Muscle layer of colon (tissue), 2 donors: ENCODE results near the gene TUBB8.

Source experiments
- H3K27ac ChIP-seq: one replicate; pipeline ENCODE4 v1.7.0; 2013; ENCODE audit warnings: low read depth, mild to moderate bottlenecking, low read length, moderate library complexity
- H3K27me3 ChIP-seq, 2 donors: one replicate each; pipeline ENCODE4 v1.7.0; 2013; ENCODE audit warnings: low read length in 2 of 2, mild to moderate bottlenecking in 2 of 2; ENCODE audit not compliant: insufficient read depth in 2 of 2, control insufficient read depth in 1 of 2
- H3K36me3 ChIP-seq: one replicate; pipeline ENCODE4 v1.7.0; 2013; ENCODE audit warnings: mild to moderate bottlenecking, low read length; ENCODE audit not compliant: insufficient read depth
- H3K4me1 ChIP-seq: one replicate; pipeline ENCODE4 v1.7.0; 2013; ENCODE audit warnings: mild to moderate bottlenecking, low read length; ENCODE audit not compliant: insufficient read depth
- H3K4me3 ChIP-seq, 2 donors: one replicate each; pipeline ENCODE4 v1.7.0; 2013; ENCODE audit warnings: low read length in 2 of 2, low read depth in 1 of 2, mild to moderate bottlenecking in 1 of 2, moderate library complexity in 1 of 2
- H3K9ac ChIP-seq: one replicate; pipeline ENCODE4 v1.7.0; 2013; ENCODE audit warnings: low read length
- H3K9me3 ChIP-seq: one replicate; pipeline ENCODE4 v1.7.0; 2013; ENCODE audit warnings: mild to moderate bottlenecking, low read length
- donor health status: abdominal sarcoma.
- donor health status: Adenocarcinoma of cecum.

Gene TUBB8

DNA sequence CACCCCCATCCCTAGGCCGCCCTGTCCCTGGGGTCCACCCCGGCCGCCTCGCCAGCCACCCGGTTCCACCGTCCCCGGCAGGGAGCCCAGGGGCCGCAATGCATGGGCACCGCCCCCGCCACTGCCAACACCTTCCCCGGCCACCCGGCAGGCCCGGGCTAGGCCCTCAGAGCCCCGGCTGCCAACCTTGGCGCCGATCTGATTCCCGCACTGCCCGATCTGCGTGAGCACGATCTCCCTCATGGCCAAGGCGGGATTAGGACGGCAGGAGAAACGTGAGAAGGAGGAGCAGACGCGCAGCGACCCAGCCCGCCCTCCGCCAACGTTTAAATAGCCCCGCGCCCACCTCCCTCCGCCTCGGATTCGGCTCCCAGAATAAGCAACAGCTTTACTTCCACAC is at the start of gene TUBB8:
TSS of gene TUBB8 (minus strand) at position 301 of the 400 bp plus-strand sequence. CDS start at position 243, 58 bp downstream.
- no peak within 1 kb of the TSS for H3K9ac ChIP-seq
- H3K4me1 ChIP-seq, result no peaks in the 10 kb centered on the region
- H3K27me3 ChIP-seq, result no peaks in the 10 kb centered on the region
- no peak within 1 kb of the TSS for H3K27ac ChIP-seq
- no peak within 1 kb of the TSS for H3K4me3 ChIP-seq
- H3K9me3 ChIP-seq, result no peaks in the 10 kb centered on the region
- no peaks in the 10 kb centered on the region for H3K36me3 ChIP-seq

DNA sequence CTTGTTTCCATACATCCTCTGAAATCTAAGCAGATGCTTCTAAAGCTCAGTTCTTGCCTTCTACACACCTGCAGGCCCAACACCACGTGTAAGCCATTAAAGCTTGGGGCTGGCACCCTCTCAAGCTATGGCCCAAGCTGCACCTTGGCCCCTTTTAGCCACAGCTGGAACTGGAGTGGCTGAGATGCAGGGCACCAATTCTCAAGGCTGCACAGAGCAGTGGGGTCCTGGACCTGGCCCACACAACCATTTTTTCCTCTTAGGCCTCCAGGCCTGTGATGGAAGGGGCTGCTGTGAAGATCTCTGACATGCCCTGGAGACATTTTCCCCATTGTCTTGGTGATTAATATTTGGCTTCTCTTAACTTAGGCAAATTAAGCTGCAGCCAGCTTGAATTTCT is 47.4 kb upstream of the TUBB8 start:
- no peak overlapping the region for H3K9ac ChIP-seq
- no peaks in the 10 kb centered on the region for H3K9me3 ChIP-seq
- H3K27ac ChIP-seq, result no peak overlapping the region
- H3K4me1 ChIP-seq, result no peaks in the 10 kb centered on the region
- H3K4me3 ChIP-seq, result no peak overlapping the region
- H3K36me3 ChIP-seq, result no peaks in the 10 kb centered on the region
- H3K27me3 ChIP-seq, result peaks cover 0 to 6% of the 10 kb centered on the region in 2 donors

GRCh38 chr10:95356-96115 is 46.4 kb upstream of the TUBB8 start:
- no peak overlapping the region for H3K4me3 ChIP-seq
- H3K36me3 ChIP-seq, result no peaks in the 10 kb centered on the region
- peaks cover 0 to 6% of the 10 kb centered on the region in 2 donors for H3K27me3 ChIP-seq
- H3K9me3 ChIP-seq, result no peaks in the 10 kb centered on the region
- no peak overlapping the region for H3K27ac ChIP-seq
- no peak overlapping the region for H3K9ac ChIP-seq
- H3K4me1 ChIP-seq, result no peaks in the 10 kb centered on the region

- Histone ChIP-seq H3K4me3 (no peak overlapping the region), H3K9ac (no peak overlapping the region), H3K4me1 (no peaks in the 10 kb centered on the region), H3K36me3 (no peaks in the 10 kb centered on the region), H3K27me3 (peaks cover 0 to 6% of the 10 kb centered on the region in 2 donors), H3K27ac (no peak overlapping the region), H3K9me3 (no peaks in the 10 kb centered on the region)
Measured at GRCh38 chr10:94613-95012, 45.5 kb upstream of the TUBB8 start.

DNA sequence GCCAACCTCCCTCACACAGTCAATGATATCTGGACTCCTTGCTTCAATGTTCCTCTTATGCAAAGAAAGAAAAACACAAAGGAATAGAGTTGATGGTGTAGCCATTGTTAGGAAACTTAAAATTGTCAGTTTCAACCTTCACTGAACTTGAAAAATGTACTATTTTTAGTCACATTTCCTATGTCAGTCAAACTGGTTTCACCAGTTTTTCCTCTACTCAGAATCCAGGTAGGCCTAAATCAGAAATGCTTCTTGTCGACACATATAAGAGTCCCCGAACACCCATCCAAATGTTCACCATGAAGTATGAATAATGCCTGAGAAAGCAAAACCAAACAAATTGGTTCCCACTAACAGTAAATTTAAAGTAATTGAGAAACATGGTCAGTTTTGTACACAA is 43.8 kb upstream of the TUBB8 start:
- Histone ChIP-seq H3K36me3 (no peaks in the 10 kb centered on the region), H3K9me3 (no peaks in the 10 kb centered on the region), H3K27ac (no peak overlapping the region), H3K4me1 (no peaks in the 10 kb centered on the region), H3K27me3 (peaks cover 0 to 6% of the 10 kb centered on the region in 2 donors), H3K9ac (no peak overlapping the region), H3K4me3 (no peak overlapping the region)

DNA sequence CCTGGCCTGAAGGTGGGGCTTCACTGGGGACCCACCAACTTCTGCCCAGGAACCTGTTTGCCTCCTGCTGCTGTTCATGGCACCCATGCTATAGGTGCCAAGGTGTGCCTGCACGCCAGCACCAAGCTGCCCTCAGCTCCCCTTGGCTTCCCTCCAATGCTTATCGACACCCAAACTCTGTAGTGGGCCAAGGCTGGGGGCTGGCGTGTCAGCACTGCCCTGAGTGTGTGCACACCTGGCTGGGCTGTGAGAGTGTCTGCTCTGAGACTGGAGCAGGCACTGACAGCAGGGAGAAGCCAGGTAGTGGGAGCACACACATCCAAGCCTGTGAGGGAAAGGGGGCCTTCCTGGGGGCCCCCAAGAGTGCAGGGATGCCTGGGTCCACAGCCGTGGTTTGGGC is 43.1 kb upstream of the TUBB8 start:
- H3K4me1 ChIP-seq, result no peaks in the 10 kb centered on the region
- no peaks in the 10 kb centered on the region for H3K9me3 ChIP-seq
- H3K4me3 ChIP-seq, result no peak overlapping the region
- no peak overlapping the region for H3K27ac ChIP-seq
- no peaks in the 10 kb centered on the region for H3K36me3 ChIP-seq
- no peak overlapping the region for H3K9ac ChIP-seq
- peaks cover 0 to 6% of the 10 kb centered on the region in 2 donors for H3K27me3 ChIP-seq

- Histone ChIP-seq H3K9ac (no peak overlapping the region), H3K27ac (no peak overlapping the region), H3K36me3 (no peaks in the 10 kb centered on the region)
Measured at GRCh38 chr10:91313-91712, 42.2 kb upstream of the TUBB8 start.

GRCh38 chr10:90161-90560 is 41.1 kb upstream of the TUBB8 start:
- peaks cover 0 to 6% of the 10 kb centered on the region in 2 donors for H3K27me3 ChIP-seq
- no peaks in the 10 kb centered on the region for H3K9me3 ChIP-seq
- H3K9ac ChIP-seq, result no peak overlapping the region
- H3K4me3 ChIP-seq, result no peak overlapping the region
- H3K4me1 ChIP-seq, result no peaks in the 10 kb centered on the region
- no peak overlapping the region for H3K27ac ChIP-seq
- no peaks in the 10 kb centered on the region for H3K36me3 ChIP-seq

More at GRCh38 chr10:91313-91712, 42.2 kb upstream of the TUBB8 start:
- H3K27me3 ChIP-seq, result peaks cover 0 to 6% of the 10 kb centered on the region in 2 donors
- H3K4me1 ChIP-seq, result no peaks in the 10 kb centered on the region
- H3K4me3 ChIP-seq, result no peak overlapping the region
- no peaks in the 10 kb centered on the region for H3K9me3 ChIP-seq

DNA sequence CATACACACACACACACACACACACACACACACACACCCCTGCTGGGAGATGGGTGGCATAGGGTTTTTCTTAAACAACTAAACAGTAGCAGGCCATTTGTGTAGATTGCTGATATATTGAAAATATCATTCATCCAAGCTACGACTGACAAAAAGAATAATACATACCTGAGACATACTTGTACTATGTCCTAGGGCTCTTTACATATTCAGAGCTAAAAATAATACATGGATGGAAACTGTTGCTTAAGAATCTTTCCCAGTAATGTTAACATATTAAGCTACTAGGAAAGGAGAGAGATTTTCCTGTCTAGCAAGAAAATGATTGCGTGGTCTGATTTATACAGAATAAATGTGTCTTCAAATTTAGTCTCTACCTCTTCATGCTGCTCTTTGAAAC is 40.2 kb upstream of the TUBB8 start:
- Histone ChIP-seq H3K27me3 (peaks cover 0 to 6% of the 10 kb centered on the region in 2 donors), H3K9ac (no peak overlapping the region), H3K36me3 (no peaks in the 10 kb centered on the region), H3K4me3 (no peak overlapping the region), H3K9me3 (no peaks in the 10 kb centered on the region), H3K4me1 (no peaks in the 10 kb centered on the region), H3K27ac (no peak overlapping the region)

GRCh38 chr10:88253-88652 is 39.2 kb upstream of the TUBB8 start:
- no peak overlapping the region for H3K9ac ChIP-seq
- H3K4me3 ChIP-seq, result no peak overlapping the region
- no peaks in the 10 kb centered on the region for H3K4me1 ChIP-seq
- peaks cover 0 to 6% of the 10 kb centered on the region in 2 donors for H3K27me3 ChIP-seq
- H3K27ac ChIP-seq, result no peak overlapping the region
- H3K36me3 ChIP-seq, result no peaks in the 10 kb centered on the region
- H3K9me3 ChIP-seq, result no peaks in the 10 kb centered on the region

DNA sequence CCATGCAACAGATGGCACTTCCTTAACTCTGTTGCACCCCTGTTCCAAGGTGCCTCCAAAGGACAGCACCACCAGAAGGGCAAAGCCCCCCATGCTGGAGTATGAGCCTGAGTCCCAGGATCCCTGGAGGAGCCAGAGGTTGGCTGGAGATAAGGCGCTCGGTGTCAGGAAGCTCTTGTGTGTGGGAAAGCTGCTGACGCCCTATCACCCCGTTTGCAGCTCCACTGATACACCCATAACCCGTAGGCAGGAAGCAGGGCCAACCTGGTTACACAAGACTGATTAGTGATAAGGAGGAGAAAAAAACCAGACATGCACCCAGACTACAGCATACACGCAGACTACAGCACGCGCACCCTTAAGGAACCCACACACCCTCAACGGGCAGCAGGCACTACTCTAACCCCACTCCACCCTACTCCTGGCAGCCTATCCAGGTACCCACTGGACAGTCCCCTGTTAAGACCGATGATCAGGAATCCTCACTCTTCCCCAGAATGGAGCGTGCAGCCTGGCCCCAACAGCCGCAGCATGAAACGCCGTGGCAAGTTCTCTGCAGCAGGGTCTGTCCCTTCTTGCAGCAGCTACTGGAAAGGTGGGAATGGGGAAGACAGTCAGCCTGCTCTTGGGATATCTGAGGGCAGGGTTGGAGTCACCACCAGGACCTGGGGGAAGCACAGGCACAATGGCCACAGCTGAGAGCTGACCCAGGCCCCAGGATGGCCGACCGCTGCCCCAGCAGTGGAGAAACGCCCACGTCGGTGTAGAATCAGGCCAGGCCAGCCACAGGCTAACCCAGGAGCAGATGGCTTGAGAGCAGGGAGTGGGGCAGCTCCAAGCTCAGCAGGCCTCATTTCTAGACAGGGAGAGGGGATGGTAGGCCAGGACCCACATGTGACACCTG is 38.3 kb upstream of the TUBB8 start:
- Histone ChIP-seq H3K9me3 (no peaks in the 10 kb centered on the region), H3K27me3 (peaks cover 0 to 6% of the 10 kb centered on the region in 2 donors), H3K4me1 (no peaks in the 10 kb centered on the region), H3K27ac (no peak overlapping the region), H3K9ac (no peak overlapping the region), H3K36me3 (no peaks in the 10 kb centered on the region), H3K4me3 (no peak overlapping the region)
